HepG2 (cell line): ENCODE results near the gene POLR2H. TPM values are rescaled to one million over a fixed set of nuclear protein-coding genes. Genes with fewer than 3 reads are reported as not detected.
A peak's percentile ranks its signal among the peaks of the same experiment; 100 is the strongest.

Source experiments
- JDP2 ChIP-seq: sonication (generic); formaldehyde crosslinking; IDR thresholded peaks from 2 replicates; pipeline ENCODE4 v1.8.1; 2022; ENCODE audit warnings: missing genetic modification reagents, borderline replicate concordance
- KLF15 ChIP-seq: sonication (generic); formaldehyde crosslinking; IDR thresholded peaks from 2 replicates; pipeline ENCODE4 v1.8.1; 2023; ENCODE audit warnings: borderline replicate concordance, mild to moderate bottlenecking, inconsistent platforms, missing genetic modification reagents, mixed read lengths
- MEIS2 ChIP-seq: sonication (generic); formaldehyde crosslinking; IDR thresholded peaks from 2 replicates; pipeline ENCODE4 v1.9.0; 2021; ENCODE audit warnings: mild to moderate bottlenecking, missing genetic modification reagents
- NR1H2 ChIP-seq: sonication (generic); formaldehyde crosslinking; IDR thresholded peaks from 2 replicates; pipeline ENCODE4 v1.8.1; 2022; ENCODE audit warnings: low read depth, missing genetic modification reagents, borderline replicate concordance
- SKIL ChIP-seq: sonication (generic); formaldehyde crosslinking; IDR thresholded peaks from 2 replicates; pipeline ENCODE4 v1.8.0; 2022; ENCODE audit warnings: missing genetic modification reagents, mild to moderate bottlenecking, moderate library complexity, borderline replicate concordance
- SMAD1 ChIP-seq: sonication (generic); formaldehyde crosslinking; IDR thresholded peaks from 2 replicates; pipeline ENCODE4 v1.4.0; 2020; ENCODE audit warnings: missing genetic modification reagents, low read depth, mild to moderate bottlenecking, borderline replicate concordance
- THAP11 ChIP-seq: IDR thresholded peaks from 2 replicates; pipeline ENCODE4 v1.6.1; 2016; ENCODE audit warnings: missing biosample characterization, missing genetic modification reagents
- ZNF12 ChIP-seq: sonication (generic); formaldehyde crosslinking; IDR thresholded peaks from 2 replicates; pipeline ENCODE4 v1.5.0; 2020; ENCODE audit warnings: missing genetic modification reagents
- ZNF619 ChIP-seq: sonication (generic); formaldehyde crosslinking; IDR thresholded peaks from 2 replicates; pipeline ENCODE4 v1.4.0; 2020; ENCODE audit warnings: mild to moderate bottlenecking, missing genetic modification reagents
- ZNF674 ChIP-seq: sonication (generic); formaldehyde crosslinking; IDR thresholded peaks from 2 replicates; pipeline ENCODE4 v1.5.0; 2020; ENCODE audit warnings: low read depth, mild to moderate bottlenecking, missing genetic modification reagents
- ZNF839 ChIP-seq: sonication (generic); formaldehyde crosslinking; IDR thresholded peaks from 2 replicates; pipeline ENCODE4 v1.4.0; 2020; ENCODE audit warnings: missing genetic modification reagents, mild to moderate bottlenecking, borderline replicate concordance
- ZSCAN25 ChIP-seq: sonication (generic); formaldehyde crosslinking; IDR thresholded peaks from 2 replicates; pipeline ENCODE4 v1.8.0; 2022; ENCODE audit warnings: mild to moderate bottlenecking, missing genetic modification reagents
- polyA plus RNA-seq, 8 experiments: library from polyadenylated mRNA; depleted of rRNA in 3 of 8; stranded (reverse) in 7 of 8; unstranded in 1 of 8; fragments of >200 nt; fragmentation: Illumina TruSeq in 4 of 8; extraction: Trizol in 4 of 8; gene quantifications; 2 replicates each; pipeline versions ENCODE4 v1.2.1 to v1.2.3, GENCODE V29; 2011 to 2016; ENCODE audit warnings: low read depth in 4 of 8, missing spikeins in 1 of 8, mixed read lengths in 1 of 8; ENCODE audit not compliant: insufficient read depth in 1 of 8
- total RNA-seq, 5 experiments: library from RNA; depleted of rRNA; stranded (reverse); fragments of >200 nt; fragmentation: Illumina TruSeq; extraction: Trizol; gene quantifications; 2 replicates each; pipeline ENCODE4 v1.2.3, GENCODE V29; 2016; ENCODE audit warnings: low read depth in 1 of 5
- TF ChIP-seq, protein P1 (sequence below), 2 experiments: sonication (generic) in 1 of 2; formaldehyde crosslinking in 1 of 2; IDR thresholded peaks; 2 replicates each; pipeline versions ENCODE4 v1.4.0 to v1.6.1; 2018 to 2020; ENCODE audit warnings: missing genetic modification reagents in 2 of 2, borderline replicate concordance in 1 of 2, low read depth in 1 of 2, mild to moderate bottlenecking in 1 of 2, missing biosample characterization in 1 of 2
- TF ChIP-seq, protein P2 (sequence below): sonication (generic); formaldehyde crosslinking; IDR thresholded peaks from 2 replicates; pipeline ENCODE4 v1.5.0; 2020; ENCODE audit warnings: mild to moderate bottlenecking, missing genetic modification reagents, borderline replicate concordance
- TF ChIP-seq, protein P3 (sequence below): sonication (generic); formaldehyde crosslinking; IDR thresholded peaks from 2 replicates; pipeline ENCODE4 v1.8.1; 2023; ENCODE audit warnings: missing genetic modification reagents, mild to moderate bottlenecking, borderline replicate concordance

POLR2H gene
- total and polyA plus RNA-seq, 2 of the 13 experiments (the other 11 are each of a cell fraction or from before 2014, with no cell fraction given): 118 to 194 TPM

GRCh38 chr3:184360929-184361531 lies 480 bp upstream of the POLR2H start (continued):
- 0 out of 2 replicates have a peak, but pooled peaks have one; percentile 17 for TF ChIP-seq ZSCAN25 (CRISPR knock-in tag)
- TF ChIP-seq, protein P1, sequence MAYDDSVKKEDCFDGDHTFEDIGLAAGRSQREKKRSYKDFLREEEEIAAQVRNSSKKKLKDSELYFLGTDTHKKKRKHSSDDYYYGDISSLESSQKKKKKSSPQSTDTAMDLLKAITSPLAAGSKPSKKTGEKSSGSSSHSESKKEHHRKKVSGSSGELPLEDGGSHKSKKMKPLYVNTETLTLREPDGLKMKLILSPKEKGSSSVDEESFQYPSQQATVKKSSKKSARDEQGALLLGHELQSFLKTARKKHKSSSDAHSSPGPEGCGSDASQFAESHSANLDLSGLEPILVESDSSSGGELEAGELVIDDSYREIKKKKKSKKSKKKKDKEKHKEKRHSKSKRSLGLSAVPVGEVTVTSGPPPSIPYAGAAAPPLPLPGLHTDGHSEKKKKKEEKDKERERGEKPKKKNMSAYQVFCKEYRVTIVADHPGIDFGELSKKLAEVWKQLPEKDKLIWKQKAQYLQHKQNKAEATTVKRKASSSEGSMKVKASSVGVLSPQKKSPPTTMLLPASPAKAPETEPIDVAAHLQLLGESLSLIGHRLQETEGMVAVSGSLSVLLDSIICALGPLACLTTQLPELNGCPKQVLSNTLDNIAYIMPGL (CRISPR knock-in tag; IDR thresholded peaks at IDR 0.05; ENCODE audit: borderline replicate concordance in 1 of 2, low read depth in 1 of 2): no peak
- peak; percentile 54; the same call in 1 of the 2 replicates for TF ChIP-seq ZNF619 (CRISPR knock-in tag)
- TF ChIP-seq NR1H2 (CRISPR knock-in tag): 0 out of 2 replicates have a peak, but pooled peaks have one; percentile 13
- no peak; the same call in 1 of the 2 replicates for TF ChIP-seq SKIL (CRISPR knock-in tag)
- 0 out of 2 replicates have a peak, but pooled peaks have one; percentile 34 for TF ChIP-seq KLF15 (CRISPR knock-in tag)
- TF ChIP-seq ZNF674 (CRISPR knock-in tag): no peak
- TF ChIP-seq, protein P2, sequence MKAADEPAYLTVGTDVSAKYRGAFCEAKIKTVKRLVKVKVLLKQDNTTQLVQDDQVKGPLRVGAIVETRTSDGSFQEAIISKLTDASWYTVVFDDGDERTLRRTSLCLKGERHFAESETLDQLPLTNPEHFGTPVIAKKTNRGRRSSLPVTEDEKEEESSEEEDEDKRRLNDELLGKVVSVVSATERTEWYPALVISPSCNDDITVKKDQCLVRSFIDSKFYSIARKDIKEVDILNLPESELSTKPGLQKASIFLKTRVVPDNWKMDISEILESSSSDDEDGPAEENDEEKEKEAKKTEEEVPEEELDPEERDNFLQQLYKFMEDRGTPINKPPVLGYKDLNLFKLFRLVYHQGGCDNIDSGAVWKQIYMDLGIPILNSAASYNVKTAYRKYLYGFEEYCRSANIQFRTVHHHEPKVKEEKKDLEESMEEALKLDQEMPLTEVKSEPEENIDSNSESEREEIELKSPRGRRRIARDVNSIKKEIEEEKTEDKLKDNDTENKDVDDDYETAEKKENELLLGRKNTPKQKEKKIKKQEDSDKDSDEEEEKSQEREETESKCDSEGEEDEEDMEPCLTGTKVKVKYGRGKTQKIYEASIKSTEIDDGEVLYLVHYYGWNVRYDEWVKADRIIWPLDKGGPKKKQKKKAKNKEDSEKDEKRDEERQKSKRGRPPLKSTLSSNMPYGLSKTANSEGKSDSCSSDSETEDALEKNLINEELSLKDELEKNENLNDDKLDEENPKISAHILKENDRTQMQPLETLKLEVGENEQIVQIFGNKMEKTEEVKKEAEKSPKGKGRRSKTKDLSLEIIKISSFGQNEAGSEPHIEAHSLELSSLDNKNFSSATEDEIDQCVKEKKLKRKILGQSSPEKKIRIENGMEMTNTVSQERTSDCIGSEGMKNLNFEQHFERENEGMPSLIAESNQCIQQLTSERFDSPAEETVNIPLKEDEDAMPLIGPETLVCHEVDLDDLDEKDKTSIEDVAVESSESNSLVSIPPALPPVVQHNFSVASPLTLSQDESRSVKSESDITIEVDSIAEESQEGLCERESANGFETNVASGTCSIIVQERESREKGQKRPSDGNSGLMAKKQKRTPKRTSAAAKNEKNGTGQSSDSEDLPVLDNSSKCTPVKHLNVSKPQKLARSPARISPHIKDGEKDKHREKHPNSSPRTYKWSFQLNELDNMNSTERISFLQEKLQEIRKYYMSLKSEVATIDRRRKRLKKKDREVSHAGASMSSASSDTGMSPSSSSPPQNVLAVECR (CRISPR knock-in tag): peak; percentile 25; the same call in 1 of the 2 replicates
- no peak for TF ChIP-seq JDP2 (CRISPR knock-in tag)
- TF ChIP-seq THAP11: 0 out of 2 replicates have a peak, but pooled peaks have one; percentile 5
- no peak for TF ChIP-seq MEIS2
- TF ChIP-seq, protein P3, sequence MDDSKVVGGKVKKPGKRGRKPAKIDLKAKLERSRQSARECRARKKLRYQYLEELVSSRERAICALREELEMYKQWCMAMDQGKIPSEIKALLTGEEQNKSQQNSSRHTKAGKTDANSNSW (CRISPR knock-in tag): 0 out of 2 replicates have a peak, but pooled peaks have one; percentile 67
- peak; percentile 18; the same call in 1 of the 2 replicates for TF ChIP-seq ZNF839 (CRISPR knock-in tag)
- no peak for TF ChIP-seq SMAD1 (CRISPR knock-in tag)
- TF ChIP-seq ZNF12: no peak
